ENCODE results near the gene CCT7.

Gene CCT7

GRCh38 chr2:73235315-73236028 is 1.4 kb downstream of the CCT7 start:
- Histone ChIP-seq H3K9ac (peak overlapping the region; percentile 94 to 99 (median 97)), H3K4me1 (peaks cover 33 to 51% (median 40%) of the 10 kb centered on the region in 10 experiments), H3K9me3 (replicated peaks in 1 of 11) (no peaks in the 10 kb centered on the region), H3K27ac (peak overlapping the region in 10 of 11 experiments; percentile 95 to 99 (median 97); a peak in 20 of 22 replicates), H4K20me1 (peaks cover 57 to 62% (median 59%) of the 10 kb centered on the region in 11 experiments), H3K27me3 (no peaks in the 10 kb centered on the region), H3K36me3 (peaks cover 27 to 52% (median 50%) of the 10 kb centered on the region in 11 experiments), H3K4me2 (peak overlapping the region; percentile 91 to 99 (median 96)), H3K4me3 (peak overlapping the region; percentile 79 to 100 (median 91))
- no peak for TF ChIP-seq Cebpa-rat (IDR thresholded peaks at IDR 0.05)

- no peaks in the 10 kb centered on the region for H3K27me3 ChIP-seq
- H3K9ac ChIP-seq: peak overlapping the region in 7 of 11 experiments; percentile 1 to 51 (median 25); a peak in 3 of 22 replicates
- H3K4me3 ChIP-seq: no peak overlapping the region
- peaks cover 32 to 50% (median 39%) of the 10 kb centered on the region in 10 experiments for H3K4me1 ChIP-seq
- no peaks in the 10 kb centered on the region for H3K9me3 ChIP-seq (replicated peaks in 1 of 11)
- H3K27ac ChIP-seq: no peak overlapping the region
- peaks cover 72 to 79% (median 76%) of the 10 kb centered on the region in 11 experiments for H4K20me1 ChIP-seq
- no peak for TF ChIP-seq Cebpa-rat (IDR thresholded peaks at IDR 0.05)
- H3K36me3 ChIP-seq: peaks cover 44 to 69% (median 67%) of the 10 kb centered on the region in 11 experiments
- peak overlapping the region; percentile 14 to 99 (median 96); a peak in 19 of 22 replicates for H3K4me2 ChIP-seq
Observed at GRCh38 chr2:73237168-73237567, 3.1 kb downstream of the CCT7 start.

- TF ChIP-seq Cebpa-rat (IDR thresholded peaks at IDR 0.05): no peak
- H3K27me3 ChIP-seq: no peaks in the 10 kb centered on the region
- H3K4me3 ChIP-seq: no peak overlapping the region
- peak overlapping the region in 2 of 11 experiments; percentile 2 to 91; a peak in 1 of 22 replicates for H3K4me2 ChIP-seq
- H3K27ac ChIP-seq: no peak overlapping the region
- no peaks in the 10 kb centered on the region for H3K9me3 ChIP-seq (replicated peaks in 1 of 11)
- peaks cover 81 to 89% (median 86%) of the 10 kb centered on the region in 11 experiments for H4K20me1 ChIP-seq
- H3K36me3 ChIP-seq: peaks cover 53 to 79% (median 76%) of the 10 kb centered on the region in 11 experiments
- peaks cover 26 to 45% (median 34%) of the 10 kb centered on the region in 10 experiments for H3K4me1 ChIP-seq
- H3K9ac ChIP-seq: peak overlapping the region in 7 of 11 experiments; percentile 8 to 51 (median 21); a peak in 6 of 22 replicates
Observed at GRCh38 chr2:73238149-73238548, 4.0 kb downstream of the CCT7 start.

GRCh38 chr2:73238976-73239375 is 4.9 kb downstream of the CCT7 start:
- TF ChIP-seq Cebpa-rat (IDR thresholded peaks at IDR 0.05): no peak
- Histone ChIP-seq H3K36me3 (peaks cover 62 to 87% (median 85%) of the 10 kb centered on the region in 11 experiments), H3K4me1 (peaks cover 26 to 45% (median 33%) of the 10 kb centered on the region in 10 experiments)

GRCh38 chr2:73239776-73240175 is 5.7 kb downstream of the CCT7 start:
- TF ChIP-seq Cebpa-rat (IDR thresholded peaks at IDR 0.05): no peak
- Histone ChIP-seq H3K4me2 (no peak overlapping the region), H3K4me1 (peaks cover 26 to 45% (median 33%) of the 10 kb centered on the region in 10 experiments), H3K36me3 (peaks cover 70 to 95% (median 93%) of the 10 kb centered on the region in 11 experiments), H4K20me1 (peaks cover 96 to 100% (median 100%) of the 10 kb centered on the region in 11 experiments), H3K9me3 (replicated peaks in 1 of 11) (no peaks in the 10 kb centered on the region), H3K27ac (no peak overlapping the region), H3K9ac (peak overlapping the region in 2 of 11 experiments; percentile 15 to 42; a peak in 2 of 22 replicates), H3K27me3 (no peaks in the 10 kb centered on the region), H3K4me3 (no peak overlapping the region)

More at GRCh38 chr2:73238976-73239375, 4.9 kb downstream of the CCT7 start:
- H3K9me3 ChIP-seq (replicated peaks in 1 of 11): no peaks in the 10 kb centered on the region
- no peak overlapping the region for H3K27ac ChIP-seq
- no peaks in the 10 kb centered on the region for H3K27me3 ChIP-seq
- peak overlapping the region in 6 of 11 experiments; percentile 8 to 51 (median 19); a peak in 5 of 22 replicates for H3K9ac ChIP-seq
- no peak overlapping the region for H3K4me3 ChIP-seq
- peaks cover 89 to 97% (median 94%) of the 10 kb centered on the region in 11 experiments for H4K20me1 ChIP-seq
- H3K4me2 ChIP-seq: 0 out of 22 replicates have a peak overlapping the region, but pooled peaks of 1 of the 11 experiments have one; percentile 7

- no peaks in the 10 kb centered on the region for H3K9me3 ChIP-seq (replicated peaks in 1 of 11)
- no peaks in the 10 kb centered on the region for H3K27me3 ChIP-seq
- no peak overlapping the region for H3K4me2 ChIP-seq
- H3K4me3 ChIP-seq: no peak overlapping the region
- H3K27ac ChIP-seq: no peak overlapping the region
- TF ChIP-seq Cebpa-rat (IDR thresholded peaks at IDR 0.05): no peak
- 0 out of 22 replicates have a peak overlapping the region, but pooled peaks of 1 of the 11 experiments have one; percentile 14 for H3K9ac ChIP-seq
- peaks cover 0 to 14% (median 0%) of the 10 kb centered on the region in 10 experiments; a peak in 1 of 20 replicates for H3K4me1 ChIP-seq
- H4K20me1 ChIP-seq: peaks cover 78 to 100% (median 100%) of the 10 kb centered on the region in 11 experiments
- peaks cover 99 to 100% (median 100%) of the 10 kb centered on the region in 11 experiments for H3K36me3 ChIP-seq
Observed at GRCh38 chr2:73243884-73244570, 9.9 kb downstream of the CCT7 start.

- Histone ChIP-seq H3K9ac (0 out of 22 replicates have a peak overlapping the region, but pooled peaks of 1 of the 11 experiments have one; percentile 14), H3K27ac (no peak overlapping the region), H3K27me3 (no peaks in the 10 kb centered on the region), H3K36me3 (peaks cover 99 to 100% (median 100%) of the 10 kb centered on the region in 11 experiments), H3K4me2 (no peak overlapping the region), H3K4me1 (peaks cover 0 to 8% (median 0%) of the 10 kb centered on the region in 10 experiments; a peak in 1 of 20 replicates), H4K20me1 (peaks cover 72 to 100% (median 100%) of the 10 kb centered on the region in 11 experiments), H3K4me3 (no peak overlapping the region), H3K9me3 (replicated peaks in 1 of 11) (no peaks in the 10 kb centered on the region)
- no peak for TF ChIP-seq Cebpa-rat (IDR thresholded peaks at IDR 0.05)
Observed at GRCh38 chr2:73244580-73244979, 10.5 kb downstream of the CCT7 start.

GRCh38 chr2:73246850-73247249 is 12.7 kb downstream of the CCT7 start:
- 0 out of 20 replicates have a peak, but pooled peaks cover 0 to 5% (median 0%) of the 10 kb centered on the region in 10 experiments for H3K4me1 ChIP-seq
- H3K27me3 ChIP-seq: no peaks in the 10 kb centered on the region
- no peaks in the 10 kb centered on the region for H3K9me3 ChIP-seq (replicated peaks in 1 of 11)
- no peak for TF ChIP-seq Cebpa-rat (IDR thresholded peaks at IDR 0.05)
- H4K20me1 ChIP-seq: peaks cover 57 to 100% (median 99%) of the 10 kb centered on the region in 11 experiments; a peak in 21 of 22 replicates
- no peak overlapping the region for H3K4me2 ChIP-seq
- H3K27ac ChIP-seq: no peak overlapping the region
- H3K36me3 ChIP-seq: peaks cover 93 to 100% (median 100%) of the 10 kb centered on the region in 11 experiments
- no peak overlapping the region for H3K4me3 ChIP-seq
- H3K9ac ChIP-seq: no peak overlapping the region

All from BLaER1 treated with 17β-estradiol and CSF1 and Interleukin-3, amounts not matched to agents 10 nM and 100 nM (cell line).